ENCODE measurements around the gene ZBP1.

Gene ZBP1

GRCh38 chr20:57622579-57623381 is 2.6 kb upstream of the ZBP1 start:
- in situ Hi-C loops (cut with HindIII; ENCODE audit: low pct_ligation_motif_present, low pct_unique_long_range_greater_than_20kb, low sequenced_read_pairs) = no loop called here
- peak; percentile 64 for DNase-seq

GRCh38 chr20:57622201-57622570 is 2.0 kb upstream of the ZBP1 start:
- in situ Hi-C loops (cut with HindIII; ENCODE audit: low pct_ligation_motif_present, low pct_unique_long_range_greater_than_20kb, low sequenced_read_pairs) = no loop called here
- no peak for DNase-seq

- in situ Hi-C loops (cut with HindIII; ENCODE audit: low pct_ligation_motif_present, low pct_unique_long_range_greater_than_20kb, low sequenced_read_pairs) = no loop called here
These were observed 1.4 kb upstream of the ZBP1 start for GRCh38 chr20:57621421-57622200.

GRCh38 chr20:57620999-57621398 is 773 bp upstream of the ZBP1 start:
- in situ Hi-C loops (cut with HindIII; ENCODE audit: low pct_ligation_motif_present, low pct_unique_long_range_greater_than_20kb, low sequenced_read_pairs) = no loop called here
- DNase-seq = no peak

More at GRCh38 chr20:57621421-57622200, 1.4 kb upstream of the ZBP1 start:
- no peak for DNase-seq

GRCh38 chr20:57619051-57619831 is 985 bp downstream of the ZBP1 start:
- in situ Hi-C loops (cut with HindIII; ENCODE audit: low pct_ligation_motif_present, low pct_unique_long_range_greater_than_20kb, low sequenced_read_pairs) = no loop called here
- DNase-seq = no peak

GRCh38 chr20:57618764-57619050 is 1.5 kb downstream of the ZBP1 start:
- no peak for DNase-seq
- in situ Hi-C loops (cut with HindIII; ENCODE audit: low pct_ligation_motif_present, low pct_unique_long_range_greater_than_20kb, low sequenced_read_pairs) = no loop called here

- in situ Hi-C loops (cut with HindIII; ENCODE audit: low pct_ligation_motif_present, low pct_unique_long_range_greater_than_20kb, low sequenced_read_pairs) = no loop called here
- peak; percentile 14 for DNase-seq
These were observed 2.0 kb downstream of the ZBP1 start for GRCh38 chr20:57618091-57618763.

GRCh38 chr20:57617079-57617795 is 3.0 kb downstream of the ZBP1 start:
- DNase-seq = no peak
- in situ Hi-C loops (cut with HindIII; ENCODE audit: low pct_ligation_motif_present, low pct_unique_long_range_greater_than_20kb, low sequenced_read_pairs) = no loop called here

GRCh38 chr20:57616143-57616951 is 3.9 kb downstream of the ZBP1 start:
- DNase-seq = no peak
- in situ Hi-C loops (cut with HindIII; ENCODE audit: low pct_ligation_motif_present, low pct_unique_long_range_greater_than_20kb, low sequenced_read_pairs) = no loop called here

- in situ Hi-C loops (cut with HindIII; ENCODE audit: low pct_ligation_motif_present, low pct_unique_long_range_greater_than_20kb, low sequenced_read_pairs) = no loop called here
- DNase-seq = no peak
These were observed 4.8 kb downstream of the ZBP1 start for GRCh38 chr20:57615445-57615811.

GRCh38 chr20:57614490-57615444 is 5.5 kb downstream of the ZBP1 start:
- in situ Hi-C loops (cut with HindIII; ENCODE audit: low pct_ligation_motif_present, low pct_unique_long_range_greater_than_20kb, low sequenced_read_pairs) = no loop called here
- no peak for DNase-seq

- in situ Hi-C loops (cut with HindIII; ENCODE audit: low pct_ligation_motif_present, low pct_unique_long_range_greater_than_20kb, low sequenced_read_pairs) = no loop called here
- DNase-seq = no peak
These were observed 6.7 kb downstream of the ZBP1 start for GRCh38 chr20:57613481-57613921.

- in situ Hi-C loops (cut with HindIII; ENCODE audit: low pct_ligation_motif_present, low pct_unique_long_range_greater_than_20kb, low sequenced_read_pairs) = no loop called here
- no peak for DNase-seq
These were observed 7.3 kb downstream of the ZBP1 start for GRCh38 chr20:57612916-57613315.

- DNase-seq = no peak
- in situ Hi-C loops (cut with HindIII; ENCODE audit: low pct_ligation_motif_present, low pct_unique_long_range_greater_than_20kb, low sequenced_read_pairs) = no loop called here
These were observed 7.8 kb downstream of the ZBP1 start for GRCh38 chr20:57612436-57612835.

GRCh38 chr20:57611586-57612311 is 8.5 kb downstream of the ZBP1 start:
- no peak for DNase-seq
- in situ Hi-C loops (cut with HindIII; ENCODE audit: low pct_ligation_motif_present, low pct_unique_long_range_greater_than_20kb, low sequenced_read_pairs) = no loop called here
